ENCODE data around the gene AMN.

The AMN gene

DNA sequence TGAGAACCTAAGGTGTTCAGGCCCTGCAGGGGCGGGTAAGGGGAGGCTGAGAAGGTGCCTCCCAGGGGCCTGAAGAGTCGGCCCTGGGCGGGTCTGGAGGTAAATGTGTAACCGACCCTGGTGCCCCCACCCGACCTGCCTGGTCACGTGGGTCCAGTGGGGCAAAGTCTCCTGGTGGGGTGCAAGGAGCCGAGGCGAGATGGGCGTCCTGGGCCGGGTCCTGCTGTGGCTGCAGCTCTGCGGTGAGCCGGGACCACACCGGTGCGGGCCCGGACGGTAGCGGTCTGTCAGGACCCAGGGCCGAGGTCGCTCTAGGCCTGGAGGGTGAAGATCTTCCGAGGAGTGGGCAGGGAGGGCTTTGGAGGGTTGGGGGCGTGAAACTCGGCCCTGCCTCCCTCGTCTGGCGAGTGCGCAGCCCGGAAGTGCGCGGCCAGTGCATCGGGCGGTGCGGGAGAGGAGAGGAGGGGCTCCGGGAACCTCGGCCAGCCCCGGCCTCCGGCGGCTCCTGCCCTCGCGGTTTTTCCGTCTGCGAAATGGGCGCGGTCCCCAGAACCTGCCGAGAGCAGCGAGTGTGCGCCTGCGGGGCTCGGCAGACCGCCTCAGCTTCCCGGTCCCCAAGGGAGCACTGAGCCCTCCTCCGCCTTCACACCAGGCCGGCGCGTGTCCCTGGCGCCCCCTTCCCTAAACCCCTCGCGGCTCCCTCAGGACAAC lies at the start of gene AMN:
TSS of gene AMN (plus strand) at position 174 of the 711 bp plus-strand sequence. CDS start at position 200, 26 bp downstream.
- no peaks in the 10 kb centered on the region for H3K79me2 ChIP-seq (ENCODE audit: control insufficient read depth, low read length)
- H3K36me3 ChIP-seq (ENCODE audit: control insufficient read depth, low read length): no peaks in the 10 kb centered on the region
- H3K9me2 ChIP-seq (replicated peaks; ENCODE audit: control insufficient read depth, low read length): no peaks in the 10 kb centered on the region
- peaks cover 3% of the 10 kb centered on the region; the same call in 1 of the 2 replicates for H3F3A ChIP-seq (ENCODE audit: control insufficient read depth, insufficient read depth)
- TF ChIP-seq, protein P1, sequence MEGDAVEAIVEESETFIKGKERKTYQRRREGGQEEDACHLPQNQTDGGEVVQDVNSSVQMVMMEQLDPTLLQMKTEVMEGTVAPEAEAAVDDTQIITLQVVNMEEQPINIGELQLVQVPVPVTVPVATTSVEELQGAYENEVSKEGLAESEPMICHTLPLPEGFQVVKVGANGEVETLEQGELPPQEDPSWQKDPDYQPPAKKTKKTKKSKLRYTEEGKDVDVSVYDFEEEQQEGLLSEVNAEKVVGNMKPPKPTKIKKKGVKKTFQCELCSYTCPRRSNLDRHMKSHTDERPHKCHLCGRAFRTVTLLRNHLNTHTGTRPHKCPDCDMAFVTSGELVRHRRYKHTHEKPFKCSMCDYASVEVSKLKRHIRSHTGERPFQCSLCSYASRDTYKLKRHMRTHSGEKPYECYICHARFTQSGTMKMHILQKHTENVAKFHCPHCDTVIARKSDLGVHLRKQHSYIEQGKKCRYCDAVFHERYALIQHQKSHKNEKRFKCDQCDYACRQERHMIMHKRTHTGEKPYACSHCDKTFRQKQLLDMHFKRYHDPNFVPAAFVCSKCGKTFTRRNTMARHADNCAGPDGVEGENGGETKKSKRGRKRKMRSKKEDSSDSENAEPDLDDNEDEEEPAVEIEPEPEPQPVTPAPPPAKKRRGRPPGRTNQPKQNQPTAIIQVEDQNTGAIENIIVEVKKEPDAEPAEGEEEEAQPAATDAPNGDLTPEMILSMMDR (IDR thresholded peaks at IDR 0.05; ENCODE audit: low read depth, low read length, poor library complexity, severe bottlenecking): no peak
- TF ChIP-seq EZH2phosphoT487 (IDR thresholded peaks at IDR 0.05; ENCODE audit: borderline replicate concordance, low read length): no peak
- no peak within 1 kb of the TSS for H3K4me3 ChIP-seq (ENCODE audit: low read length)
- peaks cover 24% of the 10 kb centered on the region for H3K27me3 ChIP-seq (ENCODE audit: control insufficient read depth, low read length)
- peaks cover 2% of the 10 kb centered on the region; the same call in 1 of the 2 replicates for H3K9me3 ChIP-seq (ENCODE audit: control insufficient read depth, insufficient read depth, low read length)
- peak within 1 kb of the TSS; percentile 19; the same call in 1 of the 2 replicates for H3K4me2 ChIP-seq (ENCODE audit: low read length)
- H4K20me1 ChIP-seq (ENCODE audit: control insufficient read depth, insufficient read depth, low read depth, low read length): no peaks in the 10 kb centered on the region; the same call in 1 of the 2 replicates
- peaks cover 18% of the 10 kb centered on the region for H3K4me1 ChIP-seq (ENCODE audit: control insufficient read depth, low read length)
- H3K27ac ChIP-seq (ENCODE audit: low read depth, low read length): no peak within 1 kb of the TSS

DNA sequence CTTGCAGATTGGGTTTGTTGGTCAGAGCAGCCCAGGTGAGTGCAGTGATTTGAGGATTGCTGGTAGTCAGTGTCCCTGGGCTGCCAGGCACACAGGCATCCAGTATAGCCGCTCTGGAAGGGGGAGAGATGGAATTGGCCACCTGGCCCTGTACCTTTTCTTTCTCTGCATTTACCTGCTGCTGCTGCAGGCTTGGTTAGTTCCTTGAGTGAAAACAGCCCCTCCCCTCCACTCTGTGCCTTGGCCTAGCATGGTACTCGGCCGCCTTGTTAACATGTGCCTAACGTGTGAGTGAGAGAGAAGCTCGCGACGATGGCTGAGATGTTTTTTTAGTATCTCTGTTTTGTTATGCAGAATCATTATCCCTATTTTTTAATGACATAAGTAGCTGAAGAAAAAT lies 49.3 kb upstream of the AMN start:
- peaks cover 38% of the 10 kb centered on the region for H3K36me3 ChIP-seq (ENCODE audit: control insufficient read depth, low read length)
- TF ChIP-seq EZH2phosphoT487 (IDR thresholded peaks at IDR 0.05; ENCODE audit: borderline replicate concordance, low read length): no peak
- TF ChIP-seq, protein P1 (IDR thresholded peaks at IDR 0.05; ENCODE audit: low read depth, low read length, poor library complexity, severe bottlenecking): no peak
- no peaks in the 10 kb centered on the region for H3K9me3 ChIP-seq (ENCODE audit: control insufficient read depth, insufficient read depth, low read length)
- no peak overlapping the region for H3K27ac ChIP-seq (ENCODE audit: low read depth, low read length)
- H3K9me2 ChIP-seq (replicated peaks; ENCODE audit: control insufficient read depth, low read length): no peaks in the 10 kb centered on the region
- H3K79me2 ChIP-seq (ENCODE audit: control insufficient read depth, low read length): no peaks in the 10 kb centered on the region
- no peaks in the 10 kb centered on the region for H3K27me3 ChIP-seq (ENCODE audit: control insufficient read depth, low read length)
- no peak overlapping the region for H3K4me3 ChIP-seq (ENCODE audit: low read length)
- no peaks in the 10 kb centered on the region for H3F3A ChIP-seq (ENCODE audit: control insufficient read depth, insufficient read depth)
- no peaks in the 10 kb centered on the region for H3K4me1 ChIP-seq (ENCODE audit: control insufficient read depth, low read length)
- no peaks in the 10 kb centered on the region for H4K20me1 ChIP-seq (ENCODE audit: control insufficient read depth, insufficient read depth, low read depth, low read length)
- H3K4me2 ChIP-seq (ENCODE audit: low read length): no peak overlapping the region

GRCh38 chr14:102873546-102874061 lies 48.9 kb upstream of the AMN start:
- Histone ChIP-seq H3K9me2 (replicated peaks; ENCODE audit: control insufficient read depth, low read length) (no peaks in the 10 kb centered on the region), H3K4me1 (ENCODE audit: control insufficient read depth, low read length) (no peaks in the 10 kb centered on the region), H3K79me2 (ENCODE audit: control insufficient read depth, low read length) (no peaks in the 10 kb centered on the region), H3K4me2 (ENCODE audit: low read length) (no peak overlapping the region), H4K20me1 (ENCODE audit: control insufficient read depth, insufficient read depth, low read depth, low read length) (no peaks in the 10 kb centered on the region), H3K27me3 (ENCODE audit: control insufficient read depth, low read length) (no peaks in the 10 kb centered on the region), H3K9me3 (ENCODE audit: control insufficient read depth, insufficient read depth, low read length) (no peaks in the 10 kb centered on the region), H3F3A (ENCODE audit: control insufficient read depth, insufficient read depth) (no peaks in the 10 kb centered on the region), H3K36me3 (ENCODE audit: control insufficient read depth, low read length) (peaks cover 38% of the 10 kb centered on the region), H3K27ac (ENCODE audit: low read depth, low read length) (no peak overlapping the region), H3K4me3 (ENCODE audit: low read length) (no peak overlapping the region)
- TF ChIP-seq, protein P1 (IDR thresholded peaks at IDR 0.05; ENCODE audit: low read depth, low read length, poor library complexity, severe bottlenecking): no peak
- no peak for TF ChIP-seq EZH2phosphoT487 (IDR thresholded peaks at IDR 0.05; ENCODE audit: borderline replicate concordance, low read length)

Data from DOHH2 (cell line).